ENCODE results near the gene PTPRC.

Gene PTPRC

DNA sequence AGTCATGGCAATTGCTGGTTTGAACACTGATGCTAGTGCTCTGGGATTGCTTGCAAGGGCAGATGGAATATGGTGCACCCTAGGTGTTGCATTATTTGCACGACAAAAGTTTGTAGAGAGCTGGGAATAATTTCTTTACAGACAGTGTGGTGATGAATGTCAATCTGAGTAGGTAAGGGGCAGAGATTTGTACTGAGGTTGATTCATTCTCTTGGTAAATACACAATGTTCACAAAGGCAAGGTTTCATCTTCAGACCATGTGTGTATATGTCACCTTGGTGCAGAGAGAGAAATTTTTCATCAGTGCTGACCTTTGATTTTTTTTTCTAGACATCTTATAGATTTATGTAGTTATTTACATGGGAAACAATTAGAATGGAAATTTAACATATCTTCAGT, 5.0 kb downstream of the PTPRC start:
- Histone ChIP-seq H3K18ac (ENCODE audit: low read depth in 1 of 2, low read length in 2 of 2) (no peak overlapping the region), H3K14ac (ENCODE audit: low read length in 2 of 2) (no peak overlapping the region), H3K79me1 (replicated peaks; ENCODE audit: low read length, poor library complexity, severe bottlenecking) (no peaks in the 10 kb centered on the region), H3K27ac (ENCODE audit: low read length, poor library complexity, severe bottlenecking) (no peak overlapping the region), H2AK5ac (ENCODE audit: low read length, severe bottlenecking) (no peak overlapping the region), H3K4me2 (ENCODE audit: low read length, poor library complexity, severe bottlenecking) (no peak overlapping the region), H2BK12ac (ENCODE audit: low read length in 2 of 2) (no peak overlapping the region), H2BK15ac (ENCODE audit: low read depth, poor library complexity, severe bottlenecking) (no peak overlapping the region), H3K27me3 (ENCODE audit: control insufficient read depth in 1 of 2, insufficient read depth in 1 of 2, low read length in 2 of 2) (no peaks in the 10 kb centered on the region), H3K9me3 (ENCODE audit: control insufficient read depth, low read length) (no peaks in the 10 kb centered on the region), H3K4me3 (ENCODE audit: insufficient read depth in 1 of 2, low read depth in 1 of 2, low read length in 2 of 2) (no peak overlapping the region), H2AFZ (ENCODE audit: low read depth, low read length) (no peak overlapping the region), H4K91ac (ENCODE audit: low read length) (no peak overlapping the region), H3K9ac (ENCODE audit: low read length) (no peak overlapping the region), H3K23ac (ENCODE audit: low read length in 2 of 2) (no peak overlapping the region), H4K8ac (ENCODE audit: low read length) (no peak overlapping the region), H2BK5ac (ENCODE audit: low read depth, low read length, poor library complexity, severe bottlenecking) (no peak overlapping the region), H3K36me3 (ENCODE audit: control insufficient read depth in 1 of 2, insufficient read depth in 2 of 2, low read depth in 1 of 2, low read length in 2 of 2) (no peaks in the 10 kb centered on the region), H2BK120ac (ENCODE audit: low read depth, low read length) (no peak overlapping the region), H3K4ac (ENCODE audit: low read depth in 1 of 2, low read length in 2 of 2) (no peak overlapping the region), H3K4me1 (ENCODE audit: control insufficient read depth, insufficient read depth, low read depth, low read length) (no peaks in the 10 kb centered on the region)
- DNase-seq = no peak
- 75% methylated on average over 1 of the region's 1 CpG for WGBS

DNA sequence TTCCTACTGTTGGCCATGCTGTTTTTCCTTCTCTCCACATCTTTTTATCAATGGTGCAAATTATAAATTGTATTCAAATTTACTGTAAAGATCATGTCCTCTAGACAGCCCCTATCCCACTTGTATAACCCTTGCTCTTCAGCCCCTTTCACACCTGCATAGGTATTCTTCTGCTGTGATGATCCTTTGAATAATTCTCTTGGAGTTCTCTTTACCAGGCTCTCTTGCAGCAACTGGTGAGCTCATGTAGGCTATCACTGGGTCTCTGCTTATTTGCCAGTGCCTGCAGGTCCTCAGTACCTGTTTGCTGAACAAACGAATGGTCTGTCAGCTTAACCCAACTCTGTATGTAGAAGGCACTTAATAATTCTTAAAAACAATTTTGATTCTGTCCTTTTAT, 8.2 kb downstream of the PTPRC start:
- WGBS = no CpG with 5 or more reads among the region's 1 CpG
- Histone ChIP-seq H3K4ac (ENCODE audit: low read depth in 1 of 2, low read length in 2 of 2) (no peak overlapping the region), H2AFZ (ENCODE audit: low read depth, low read length) (no peak overlapping the region), H3K4me1 (ENCODE audit: control insufficient read depth, insufficient read depth, low read depth, low read length) (no peaks in the 10 kb centered on the region), H3K4me3 (ENCODE audit: insufficient read depth in 1 of 2, low read depth in 1 of 2, low read length in 2 of 2) (no peak overlapping the region), H3K4me2 (ENCODE audit: low read length, poor library complexity, severe bottlenecking) (no peak overlapping the region), H3K23ac (ENCODE audit: low read length in 2 of 2) (no peak overlapping the region), H3K79me1 (replicated peaks; ENCODE audit: low read length, poor library complexity, severe bottlenecking) (no peaks in the 10 kb centered on the region), H4K91ac (ENCODE audit: low read length) (no peak overlapping the region), H3K9me3 (ENCODE audit: control insufficient read depth, low read length) (no peaks in the 10 kb centered on the region), H3K36me3 (ENCODE audit: control insufficient read depth in 1 of 2, insufficient read depth in 2 of 2, low read depth in 1 of 2, low read length in 2 of 2) (no peaks in the 10 kb centered on the region), H3K27ac (ENCODE audit: low read length, poor library complexity, severe bottlenecking) (no peak overlapping the region), H3K18ac (ENCODE audit: low read depth in 1 of 2, low read length in 2 of 2) (no peak overlapping the region), H2BK15ac (ENCODE audit: low read depth, poor library complexity, severe bottlenecking) (no peak overlapping the region), H4K8ac (ENCODE audit: low read length) (no peak overlapping the region), H2BK120ac (ENCODE audit: low read depth, low read length) (no peak overlapping the region), H3K9ac (ENCODE audit: low read length) (no peak overlapping the region), H2BK12ac (ENCODE audit: low read length in 2 of 2) (no peak overlapping the region), H2AK5ac (ENCODE audit: low read length, severe bottlenecking) (no peak overlapping the region), H2BK5ac (ENCODE audit: low read depth, low read length, poor library complexity, severe bottlenecking) (no peak overlapping the region), H3K27me3 (ENCODE audit: control insufficient read depth in 1 of 2, insufficient read depth in 1 of 2, low read length in 2 of 2) (no peaks in the 10 kb centered on the region), H3K14ac (ENCODE audit: low read length in 2 of 2) (no peak overlapping the region)
- no peak for DNase-seq

DNA sequence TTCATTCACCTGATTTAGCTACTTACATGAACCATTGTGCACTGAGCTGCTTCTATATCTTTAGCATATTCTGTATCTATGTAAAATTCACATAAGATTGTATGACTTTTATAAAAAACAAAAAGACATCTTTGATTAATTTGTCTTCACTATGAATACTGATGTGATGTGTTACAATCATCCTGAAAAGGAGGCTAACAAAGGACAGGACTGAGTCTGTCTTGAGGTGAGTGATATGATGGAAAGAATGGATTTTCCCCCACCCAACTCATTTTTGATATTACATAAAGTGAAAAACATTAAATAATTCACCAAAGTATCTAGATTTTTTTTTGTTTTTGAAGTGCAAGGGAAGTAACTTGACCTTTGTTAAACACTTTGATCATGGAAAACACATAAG, 9.8 kb downstream of the PTPRC start:
- Histone ChIP-seq H2AK5ac (ENCODE audit: low read length, severe bottlenecking) (no peak overlapping the region), H3K79me1 (replicated peaks; ENCODE audit: low read length, poor library complexity, severe bottlenecking) (no peaks in the 10 kb centered on the region), H4K8ac (ENCODE audit: low read length) (no peak overlapping the region), H3K36me3 (ENCODE audit: control insufficient read depth in 1 of 2, insufficient read depth in 2 of 2, low read depth in 1 of 2, low read length in 2 of 2) (no peaks in the 10 kb centered on the region), H4K91ac (ENCODE audit: low read length) (no peak overlapping the region), H3K9ac (ENCODE audit: low read length) (no peak overlapping the region), H2BK5ac (ENCODE audit: low read depth, low read length, poor library complexity, severe bottlenecking) (no peak overlapping the region), H3K14ac (ENCODE audit: low read length in 2 of 2) (no peak overlapping the region), H3K4me3 (ENCODE audit: insufficient read depth in 1 of 2, low read depth in 1 of 2, low read length in 2 of 2) (no peak overlapping the region), H3K4me1 (ENCODE audit: control insufficient read depth, insufficient read depth, low read depth, low read length) (no peaks in the 10 kb centered on the region), H3K4ac (ENCODE audit: low read depth in 1 of 2, low read length in 2 of 2) (no peak overlapping the region), H2BK120ac (ENCODE audit: low read depth, low read length) (no peak overlapping the region), H3K27me3 (ENCODE audit: control insufficient read depth in 1 of 2, insufficient read depth in 1 of 2, low read length in 2 of 2) (no peaks in the 10 kb centered on the region), H3K23ac (ENCODE audit: low read length in 2 of 2) (no peak overlapping the region), H2AFZ (ENCODE audit: low read depth, low read length) (no peak overlapping the region), H2BK15ac (ENCODE audit: low read depth, poor library complexity, severe bottlenecking) (no peak overlapping the region), H3K27ac (ENCODE audit: low read length, poor library complexity, severe bottlenecking) (no peak overlapping the region), H3K9me3 (ENCODE audit: control insufficient read depth, low read length) (no peaks in the 10 kb centered on the region), H3K4me2 (ENCODE audit: low read length, poor library complexity, severe bottlenecking) (no peak overlapping the region), H3K18ac (ENCODE audit: low read depth in 1 of 2, low read length in 2 of 2) (no peak overlapping the region), H2BK12ac (ENCODE audit: low read length in 2 of 2) (no peak overlapping the region)
- DNase-seq = no peak

DNA sequence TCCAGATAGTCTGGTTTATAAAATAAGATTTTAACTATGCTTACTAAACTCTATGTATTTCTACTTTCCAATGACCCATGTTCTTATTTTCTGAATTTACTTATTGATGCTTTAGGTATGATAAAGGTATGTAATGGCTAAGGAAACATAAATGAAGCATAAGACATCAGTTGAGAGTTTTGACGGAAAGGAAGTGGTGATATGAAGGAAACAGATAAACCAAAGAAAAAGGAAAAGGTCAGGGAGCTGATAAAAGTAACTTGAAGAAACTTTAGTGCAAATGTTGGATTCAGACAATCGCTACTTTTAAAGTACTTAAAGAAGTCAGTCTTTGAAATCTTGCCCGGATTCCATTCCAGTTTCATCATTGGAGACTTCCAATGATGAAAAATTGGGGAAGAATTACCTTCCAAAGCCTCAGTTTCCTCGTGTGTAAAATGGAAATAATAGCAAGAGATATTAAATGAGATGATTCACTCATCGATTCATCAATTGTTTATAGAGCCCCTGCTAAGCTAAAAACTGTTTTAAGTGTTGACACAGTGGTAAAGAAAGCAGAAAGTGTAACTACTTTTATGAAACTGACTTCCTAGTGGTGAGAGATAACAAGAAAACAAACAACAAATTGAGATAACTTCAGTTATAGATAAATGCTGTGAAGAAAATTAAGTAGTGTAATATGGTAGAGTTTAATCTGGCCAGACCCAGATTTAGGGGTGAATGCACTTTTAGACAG, 10.6 kb downstream of the PTPRC start:
- no peak overlapping the region for H4K8ac ChIP-seq (ENCODE audit: low read length)
- no peak overlapping the region for H3K23ac ChIP-seq (ENCODE audit: low read length in 2 of 2)
- no peak overlapping the region for H3K9ac ChIP-seq (ENCODE audit: low read length)
- 91% methylated on average over 5 of the region's 5 CpGs for WGBS
- H3K4me1 ChIP-seq (ENCODE audit: control insufficient read depth, insufficient read depth, low read depth, low read length) = no peaks in the 10 kb centered on the region
- no peaks in the 10 kb centered on the region for H3K9me3 ChIP-seq (ENCODE audit: control insufficient read depth, low read length)
- H2BK5ac ChIP-seq (ENCODE audit: low read depth, low read length, poor library complexity, severe bottlenecking) = no peak overlapping the region
- H3K27ac ChIP-seq (ENCODE audit: low read length, poor library complexity, severe bottlenecking) = no peak overlapping the region
- no peak overlapping the region for H2BK12ac ChIP-seq (ENCODE audit: low read length in 2 of 2)
- H2AFZ ChIP-seq (ENCODE audit: low read depth, low read length) = no peak overlapping the region
- H3K27me3 ChIP-seq (ENCODE audit: control insufficient read depth in 1 of 2, insufficient read depth in 1 of 2, low read length in 2 of 2) = no peaks in the 10 kb centered on the region
- H3K4me2 ChIP-seq (ENCODE audit: low read length, poor library complexity, severe bottlenecking) = no peak overlapping the region
- H3K4me3 ChIP-seq (ENCODE audit: insufficient read depth in 1 of 2, low read depth in 1 of 2, low read length in 2 of 2) = no peak overlapping the region
- H2BK15ac ChIP-seq (ENCODE audit: low read depth, poor library complexity, severe bottlenecking) = no peak overlapping the region
- no peak overlapping the region for H4K91ac ChIP-seq (ENCODE audit: low read length)
- DNase-seq = no peak
- no peaks in the 10 kb centered on the region for H3K79me1 ChIP-seq (replicated peaks; ENCODE audit: low read length, poor library complexity, severe bottlenecking)
- H3K14ac ChIP-seq (ENCODE audit: low read length in 2 of 2) = no peak overlapping the region
- no peak overlapping the region for H3K18ac ChIP-seq (ENCODE audit: low read depth in 1 of 2, low read length in 2 of 2)
- no peak overlapping the region for H2AK5ac ChIP-seq (ENCODE audit: low read length, severe bottlenecking)
- no peak overlapping the region for H3K4ac ChIP-seq (ENCODE audit: low read depth in 1 of 2, low read length in 2 of 2)
- no peaks in the 10 kb centered on the region for H3K36me3 ChIP-seq (ENCODE audit: control insufficient read depth in 1 of 2, insufficient read depth in 2 of 2, low read depth in 1 of 2, low read length in 2 of 2)
- no peak overlapping the region for H2BK120ac ChIP-seq (ENCODE audit: low read depth, low read length)

All from mesenchymal stem cell (in vitro differentiated cells and primary cell).